Kidney epithelial cell (primary cell): Measurements from ENCODE around the gene C6orf15. TPM values are rescaled to one million over a fixed set of nuclear protein-coding genes. Genes with fewer than 3 reads are reported as not detected.
A peak's percentile ranks its signal among the peaks of the same experiment; 100 is the strongest.

ENCODE experiments used
- DNase-seq: peaks from one replicate; pipeline ENCODE4 v3.0.0-alpha.2; 2010; ENCODE audit warnings: low read depth
- H3K27me3 ChIP-seq: 2 replicates; pipeline ENCODE4 v1.6.0; 2011; ENCODE audit warnings: low read length; ENCODE audit not compliant: control insufficient read depth, insufficient read depth
- H3K36me3 ChIP-seq: 2 replicates; pipeline ENCODE4 v1.5.1; 2011; ENCODE audit warnings: low read length; ENCODE audit not compliant: control insufficient read depth, insufficient read depth
- H3K4me3 ChIP-seq: 2 replicates; pipeline ENCODE4 v1.5.1; 2011; ENCODE audit warnings: low read depth, mild to moderate bottlenecking, control low read depth, low read length
- CTCF ChIP-seq: IDR thresholded peaks from 2 replicates; pipeline ENCODE4 v1.5.1; 2011; ENCODE audit warnings: mild to moderate bottlenecking, moderate library complexity, low read length, control low read depth, inconsistent platforms; ENCODE audit not compliant: insufficient read depth, poor library complexity, severe bottlenecking
- total RNA-seq: library from RNA; depleted of rRNA; stranded (reverse); fragments of >200 nt; gene quantifications from 2 replicates; pipeline ENCODE4 v1.2.3, GENCODE V29; 2015

Gene C6orf15
- total RNA-seq = 0.62 and 0.79 TPM in 2 replicates

GRCh38 chr6:31112478-31112877 lies at the start of gene C6orf15:
Gene C6orf15 (minus strand): TSS chr6:31112575. CDS start chr6:31112555, 20 bp downstream.
- TF ChIP-seq CTCF = no peak
- no peak for DNase-seq
- H3K36me3 ChIP-seq = no peaks in the 10 kb centered on the region

GRCh38 chr6:31161216-31162126 lies 49.1 kb upstream of the C6orf15 start:
- no peak for TF ChIP-seq CTCF
- DNase-seq = no peak

More at GRCh38 chr6:31112478-31112877, at the start of gene C6orf15:
- Histone ChIP-seq H3K4me3 (no peak within 1 kb of the TSS), H3K27me3 (no peaks in the 10 kb centered on the region)

GRCh38 chr6:31158863-31159855 lies 46.8 kb upstream of the C6orf15 start:
- no peaks in the 10 kb centered on the region for H3K27me3 ChIP-seq
- TF ChIP-seq CTCF = peak; percentile 22
- DNase-seq = no peak
- H3K36me3 ChIP-seq = no peaks in the 10 kb centered on the region
- H3K4me3 ChIP-seq = peak overlapping the region; percentile 83

More at GRCh38 chr6:31161216-31162126, 49.1 kb upstream of the C6orf15 start:
- Histone ChIP-seq H3K4me3 (no peak overlapping the region), H3K36me3 (no peaks in the 10 kb centered on the region), H3K27me3 (no peaks in the 10 kb centered on the region)

DNA sequence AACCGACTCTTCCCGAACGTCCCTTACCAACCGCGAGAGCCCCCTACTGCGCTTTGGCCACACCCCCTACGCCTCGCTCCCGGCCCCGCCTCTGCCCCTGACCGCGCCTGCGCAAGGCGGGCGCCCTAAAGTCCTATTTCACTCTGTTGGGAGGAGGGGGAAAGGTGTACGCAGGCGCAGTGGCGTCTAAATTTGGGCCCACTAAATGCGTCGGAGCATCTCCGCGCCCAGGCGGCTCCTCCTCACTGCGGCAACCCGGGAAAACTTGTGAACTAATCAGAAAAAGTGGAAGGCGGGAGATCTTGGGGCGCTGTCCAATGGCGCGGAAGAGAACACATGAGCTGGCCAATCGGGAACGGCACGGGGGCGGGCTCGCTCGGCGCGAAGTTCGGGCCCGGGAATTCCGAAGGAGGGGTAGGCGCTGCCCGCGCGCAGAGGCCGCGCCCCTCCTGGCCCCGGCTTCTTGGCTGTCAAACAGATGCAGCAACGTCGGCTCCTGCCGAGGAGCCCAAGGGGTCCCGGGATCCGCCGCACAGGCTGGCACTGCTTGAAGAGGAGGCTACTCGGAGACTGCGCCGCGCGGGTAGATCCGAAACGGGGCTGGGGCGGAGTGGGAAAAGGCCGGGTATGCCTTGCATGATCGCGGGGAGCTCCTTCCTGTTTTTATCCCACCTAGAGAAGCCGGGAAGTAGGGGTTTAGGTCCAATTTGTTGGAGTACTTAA lies 45.9 kb upstream of the C6orf15 start, which contains the start of gene TCF19:
Gene TCF19 (plus strand): TSS at position 450 of the 723 bp plus-strand sequence. CDS start 881 bp downstream, outside the sequence.
- Histone ChIP-seq H3K36me3 (no peaks in the 10 kb centered on the region), H3K27me3 (no peaks in the 10 kb centered on the region), H3K4me3 (peak within 1 kb of the TSS; percentile 83)
- peak; percentile 91 for DNase-seq
- no peak for TF ChIP-seq CTCF

- H3K27me3 ChIP-seq = no peaks in the 10 kb centered on the region
- no peak for TF ChIP-seq CTCF
- peak within 1 kb of the TSS; percentile 83 for H3K4me3 ChIP-seq
- no peaks in the 10 kb centered on the region for H3K36me3 ChIP-seq
- no peak for DNase-seq
These were observed 45.3 kb upstream of the C6orf15 start, which contains the start of gene CCHCR1 for GRCh38 chr6:31157513-31158139. Gene CCHCR1 (minus strand): TSS chr6:31157802. CDS start chr6:31157600, 202 bp downstream.
